Measurements from ENCODE around the gene PRSS16.
"Not testable (repeated sequence)": the region's sequence is repeated elsewhere in the genome, so short reads cannot be mapped to it uniquely, and the experiment has no call there.

Gene PRSS16

DNA sequence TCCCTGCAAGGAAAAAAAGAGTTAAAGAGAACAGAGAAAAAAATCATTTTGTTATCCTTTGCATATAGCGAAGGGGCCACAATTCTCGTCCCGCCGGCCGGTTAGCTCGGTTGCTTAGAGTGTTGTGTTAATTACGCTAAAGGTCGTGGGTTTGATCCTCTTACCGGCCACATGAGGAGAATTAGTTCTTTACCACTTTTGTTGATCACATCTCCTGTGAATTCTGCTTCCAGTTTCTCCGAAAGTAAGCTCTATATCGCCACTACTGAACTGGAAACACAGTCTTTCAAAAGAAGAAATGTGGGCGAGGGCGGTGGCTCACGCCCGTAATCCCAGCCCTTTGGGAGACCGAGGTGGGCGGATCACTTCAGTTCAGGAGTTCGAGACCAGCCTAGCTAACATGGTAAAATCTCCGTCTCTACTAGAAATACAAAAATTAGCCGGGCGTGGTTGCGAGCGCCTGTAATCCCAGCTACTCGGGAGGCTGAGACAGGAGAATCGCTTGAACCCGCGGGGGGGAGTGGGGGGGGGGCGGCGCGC, 13.4 kb downstream of the PRSS16 start:
- TF ChIP-seq GATA1 (IDR thresholded peaks at IDR 0.05; ENCODE audit: low read depth, low read length), result no peak
- TF ChIP-seq POLR2A (IDR thresholded peaks at IDR 0.05; ENCODE audit: low read length), result no peak
- DNase-seq, result peak in 1 of 2 experiments; percentile 6

DNA sequence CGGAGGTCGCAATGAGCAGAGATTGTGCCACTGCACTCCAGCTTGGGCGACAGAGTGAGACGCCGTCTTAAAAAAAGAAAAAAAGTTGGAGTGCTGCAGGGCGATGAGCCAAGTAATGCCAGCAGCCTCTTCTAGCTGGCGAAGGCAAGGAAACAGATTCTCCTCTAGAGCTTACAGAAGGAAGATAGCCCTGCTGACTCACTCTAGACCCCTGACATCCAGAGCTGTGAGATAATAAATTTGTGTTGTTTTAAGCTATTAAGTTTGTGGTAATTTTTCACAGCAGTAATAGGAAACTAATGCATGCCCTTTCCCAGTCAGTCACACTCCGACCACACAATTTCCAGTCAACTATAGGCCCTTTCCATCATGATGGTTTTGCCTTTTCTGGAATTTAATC, 16.4 kb downstream of the PRSS16 start:
- DNase-seq, result no peak
- TF ChIP-seq POLR2A (IDR thresholded peaks at IDR 0.05; ENCODE audit: low read length) (no peak), GATA1 (IDR thresholded peaks at IDR 0.05; ENCODE audit: low read depth, low read length) (no peak)

DNA sequence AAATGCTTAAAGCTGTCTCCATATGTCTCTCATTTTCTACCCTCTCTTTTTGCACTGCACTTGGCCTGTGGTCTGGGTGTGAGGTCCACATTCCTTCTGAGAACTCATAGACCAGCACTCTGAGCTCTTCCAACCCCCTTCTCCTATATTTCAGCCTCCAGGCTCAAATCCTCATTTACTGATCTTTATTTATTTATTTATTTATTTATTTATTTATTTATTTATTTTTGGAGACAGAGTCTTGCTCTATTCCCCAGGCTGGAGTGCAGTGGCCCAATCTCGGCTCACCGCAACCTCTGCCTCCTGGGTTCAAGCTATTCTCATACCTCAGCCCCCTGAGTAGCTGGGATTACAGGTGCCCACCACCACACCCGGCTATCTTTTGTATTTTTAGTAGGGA, 19.5 kb downstream of the PRSS16 start:
- not testable (repeated sequence) for DNase-seq

DNA sequence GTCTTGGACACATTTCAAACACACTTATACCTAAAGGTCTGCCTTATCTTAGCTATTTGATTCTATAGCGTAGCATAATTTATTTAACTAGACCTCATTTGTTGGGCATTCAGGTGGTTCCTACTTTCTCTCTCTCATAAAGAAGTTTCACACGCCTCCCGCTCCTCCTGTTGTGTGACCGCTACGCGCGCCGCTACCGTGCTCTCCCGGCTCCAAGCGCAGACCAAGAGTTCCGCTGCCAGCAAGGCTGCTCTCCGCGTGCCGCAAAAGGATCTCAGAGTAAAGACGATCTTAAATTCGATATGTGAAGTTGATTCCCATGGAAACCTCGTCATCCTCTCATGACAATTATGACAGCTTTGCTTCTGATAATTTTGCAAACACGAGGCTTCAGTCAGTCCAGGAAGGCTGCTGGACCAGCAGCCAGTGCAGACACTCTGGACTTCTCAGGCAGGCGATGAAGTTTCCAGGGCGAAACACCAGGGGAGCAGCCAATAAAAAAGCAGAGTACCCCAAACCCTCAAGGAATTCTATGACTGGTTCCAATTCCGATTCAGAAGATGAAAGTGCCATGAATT, 20.4 kb downstream of the PRSS16 start:
- TF ChIP-seq POLR2A (IDR thresholded peaks at IDR 0.05; ENCODE audit: low read length) (no peak), GATA1 (IDR thresholded peaks at IDR 0.05; ENCODE audit: low read depth, low read length) (no peak)
- DNase-seq, result peak in 1 of 2 experiments; percentile 5

DNA sequence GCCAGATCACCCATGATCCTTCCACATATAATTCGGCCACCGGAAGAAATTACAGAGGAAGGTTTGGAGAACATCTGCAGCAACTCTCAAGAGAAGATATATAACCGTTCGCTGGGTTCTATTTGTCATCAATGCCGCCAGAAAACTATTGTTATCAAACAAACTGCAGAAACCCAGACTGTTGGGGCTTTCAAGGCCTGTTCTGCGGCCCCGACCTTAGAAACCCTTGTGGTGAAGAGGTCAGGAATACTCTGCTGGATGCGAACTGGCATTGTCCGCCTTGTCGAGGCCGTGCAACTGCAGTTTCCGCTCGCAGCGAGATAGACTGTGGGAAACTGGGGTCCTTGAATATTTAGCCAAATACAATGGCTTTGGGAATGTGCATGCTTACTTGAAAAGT, 21.3 kb downstream of the PRSS16 start:
- DNase-seq, result no peak
- TF ChIP-seq GATA1 (IDR thresholded peaks at IDR 0.05; ENCODE audit: low read depth, low read length) (no peak), POLR2A (IDR thresholded peaks at IDR 0.05; ENCODE audit: low read length) (no peak)

DNA sequence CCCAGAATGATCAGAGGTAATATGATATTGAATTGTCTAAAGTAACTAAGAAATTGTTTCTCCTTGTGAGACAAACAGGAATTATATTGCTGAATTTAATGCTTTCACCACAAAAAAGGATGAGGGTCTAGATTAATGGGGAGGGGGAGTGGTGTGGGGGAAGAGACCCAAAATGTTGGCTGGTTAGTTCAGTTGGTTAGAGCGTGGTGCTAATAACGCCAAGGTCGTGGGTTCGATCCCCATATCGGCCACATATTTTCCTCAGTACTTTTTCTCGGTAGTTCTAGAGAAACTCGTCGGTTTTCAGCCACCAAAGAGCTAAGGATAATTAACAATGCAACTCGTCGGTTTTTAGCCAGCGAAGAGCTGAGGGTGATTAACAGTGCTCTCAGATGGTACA, 26.3 kb downstream of the PRSS16 start:
- no peak for TF ChIP-seq GATA1 (IDR thresholded peaks at IDR 0.05; ENCODE audit: low read depth, low read length)
- no peak for TF ChIP-seq POLR2A (IDR thresholded peaks at IDR 0.05; ENCODE audit: low read length)
- DNase-seq, result no peak

DNA sequence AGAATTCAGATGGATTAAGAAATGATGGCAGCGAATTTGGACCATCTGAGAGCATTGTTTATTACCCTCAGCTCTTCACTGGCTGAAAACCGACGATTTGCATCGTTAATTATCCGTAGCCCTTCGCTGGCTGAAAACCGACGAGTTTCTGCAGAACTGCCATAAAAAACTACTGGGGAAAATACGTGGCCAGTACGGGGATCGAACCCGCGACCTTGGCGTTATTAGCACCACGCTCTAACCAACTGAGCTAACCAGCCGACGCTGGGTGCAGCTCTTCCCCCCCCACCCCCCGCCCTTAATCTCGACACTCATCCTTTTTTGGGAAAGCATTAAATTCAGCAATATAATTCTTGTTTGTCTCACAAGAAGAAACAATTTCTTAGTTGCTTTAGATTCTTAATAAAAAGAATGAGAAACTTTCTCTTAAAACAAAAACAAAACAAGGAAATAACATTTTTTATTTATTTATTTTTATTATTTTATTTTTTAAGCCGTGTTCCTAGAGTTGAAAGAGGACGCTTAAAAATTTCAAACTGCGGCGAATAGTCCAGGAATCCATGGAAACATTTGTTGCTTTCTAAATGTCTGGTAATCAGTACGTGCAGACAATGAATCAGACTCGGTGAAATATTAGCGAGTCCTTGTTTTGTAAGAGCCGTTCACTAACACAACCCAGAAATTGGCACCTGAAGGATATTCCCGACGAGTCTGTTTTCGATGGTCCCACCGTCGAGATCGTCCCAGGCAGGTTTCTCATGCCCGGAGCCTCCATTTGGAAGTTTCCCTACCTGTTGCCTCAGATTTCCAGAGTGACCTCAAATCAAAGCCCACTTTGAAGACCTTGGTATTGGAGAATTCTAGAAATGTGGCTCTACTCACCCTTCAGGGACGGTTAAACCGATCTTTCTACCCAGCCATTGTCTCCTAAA, 27.8 kb downstream of the PRSS16 start:
- peak; percentile 46 to 57 for DNase-seq
- TF ChIP-seq POLR2A (IDR thresholded peaks at IDR 0.05; ENCODE audit: low read length), result no peak
- no peak for TF ChIP-seq GATA1 (IDR thresholded peaks at IDR 0.05; ENCODE audit: low read depth, low read length)

DNA sequence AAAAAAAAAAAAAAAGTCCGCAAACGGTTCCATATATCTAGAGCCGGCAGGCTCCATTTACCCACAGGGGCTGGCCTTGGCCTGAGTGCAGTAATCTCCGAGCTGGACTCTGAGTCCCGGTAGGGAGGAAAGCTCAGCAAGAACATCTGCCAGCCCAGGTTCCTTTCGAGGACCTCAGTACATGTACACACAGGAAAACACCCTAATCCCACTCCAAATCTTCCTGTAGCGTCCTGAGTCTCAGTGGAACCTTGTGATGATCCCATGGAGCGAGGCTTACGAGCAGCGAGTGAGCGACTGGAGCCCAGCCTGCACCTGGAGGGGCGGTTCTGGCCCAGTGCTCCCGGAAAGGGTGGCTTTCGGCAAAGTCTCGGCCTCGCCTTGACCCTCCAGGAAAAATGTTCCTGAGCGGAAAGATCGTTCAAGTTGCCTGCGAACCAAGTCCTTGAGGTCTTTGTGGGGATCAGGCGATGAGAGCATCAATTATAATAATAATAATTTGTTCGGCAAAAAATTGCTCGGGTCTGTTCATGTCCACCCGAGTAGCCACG, 32.1 kb downstream of the PRSS16 start:
- TF ChIP-seq GATA1 (IDR thresholded peaks at IDR 0.05; ENCODE audit: low read depth, low read length) (no peak), POLR2A (IDR thresholded peaks at IDR 0.05; ENCODE audit: low read length) (no peak)
- DNase-seq, result no peak

DNA sequence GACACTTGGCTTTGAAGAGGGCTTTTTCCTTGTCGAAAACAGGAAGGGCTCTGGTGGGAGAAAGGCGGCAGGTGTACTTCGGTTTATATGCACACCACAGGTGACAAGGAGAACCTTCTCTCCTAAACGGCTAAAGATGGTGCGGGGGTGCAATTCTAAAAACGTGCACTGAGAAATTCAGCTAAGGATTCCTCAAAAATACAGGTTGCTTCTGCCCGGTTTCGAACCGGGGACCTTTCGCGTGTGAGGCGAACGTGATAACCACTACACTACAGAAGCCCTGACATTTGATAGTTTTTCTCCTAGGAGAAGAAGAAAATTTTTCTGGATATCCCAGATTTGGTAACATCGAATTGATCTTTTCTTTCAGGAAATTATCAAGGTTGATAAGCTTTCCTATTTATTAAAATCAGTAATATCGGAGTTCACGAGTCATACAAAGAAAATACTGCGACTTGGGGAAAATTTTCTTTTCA, 32.6 kb downstream of the PRSS16 start:
- TF ChIP-seq POLR2A (IDR thresholded peaks at IDR 0.05; ENCODE audit: low read length) (no peak), GATA1 (IDR thresholded peaks at IDR 0.05; ENCODE audit: low read depth, low read length) (no peak)
- peak; percentile 63 to 71 for DNase-seq

DNA sequence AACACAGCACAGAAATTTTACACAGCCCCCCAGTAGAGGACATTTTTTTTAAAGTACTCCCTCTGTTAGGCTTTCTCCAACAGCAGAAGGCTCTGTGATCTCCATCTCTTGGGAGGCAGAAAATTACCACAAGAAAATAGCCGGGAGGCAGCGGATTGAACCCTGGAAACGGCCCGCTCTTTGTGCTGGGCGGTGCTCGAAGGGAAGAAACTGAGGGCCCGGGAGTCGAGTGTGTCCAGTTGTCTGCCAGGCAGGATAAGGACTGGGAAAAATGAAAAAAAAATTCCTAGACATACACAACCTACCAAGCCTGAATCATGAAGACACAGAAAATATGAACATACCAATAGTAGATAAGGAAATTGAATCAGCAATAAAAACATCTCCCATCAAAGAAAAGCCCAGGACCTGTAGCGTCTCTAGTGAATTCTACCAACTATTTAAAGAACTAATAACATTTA, 33.1 kb downstream of the PRSS16 start:
- TF ChIP-seq GATA1 (IDR thresholded peaks at IDR 0.05; ENCODE audit: low read depth, low read length) (no peak), POLR2A (IDR thresholded peaks at IDR 0.05; ENCODE audit: low read length) (no peak)
- DNase-seq, result no peak

DNA sequence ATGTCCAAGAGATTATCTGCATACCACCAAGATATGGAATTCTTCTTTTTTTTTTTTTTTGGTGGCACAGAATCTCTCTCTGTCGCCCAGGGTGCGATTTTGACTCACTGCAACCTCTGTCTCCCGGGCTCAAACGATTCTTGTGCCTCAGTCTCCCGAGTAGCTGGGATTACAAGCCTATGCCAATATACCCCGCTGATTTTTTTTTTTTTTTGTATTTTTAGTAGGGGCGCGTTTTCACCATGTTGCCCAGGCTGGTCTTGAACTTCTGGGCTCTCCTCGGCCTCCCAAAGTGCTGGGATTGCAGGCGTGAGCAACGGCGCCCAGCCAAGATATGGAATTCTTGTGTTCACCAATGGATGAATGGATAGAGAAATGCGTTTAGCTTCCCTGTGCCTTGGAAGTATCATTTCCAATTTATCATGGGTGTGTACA, 33.6 kb downstream of the PRSS16 start:
- no peak for DNase-seq
- TF ChIP-seq GATA1 (IDR thresholded peaks at IDR 0.05; ENCODE audit: low read depth, low read length), result no peak
- TF ChIP-seq POLR2A (IDR thresholded peaks at IDR 0.05; ENCODE audit: low read length), result no peak

DNA sequence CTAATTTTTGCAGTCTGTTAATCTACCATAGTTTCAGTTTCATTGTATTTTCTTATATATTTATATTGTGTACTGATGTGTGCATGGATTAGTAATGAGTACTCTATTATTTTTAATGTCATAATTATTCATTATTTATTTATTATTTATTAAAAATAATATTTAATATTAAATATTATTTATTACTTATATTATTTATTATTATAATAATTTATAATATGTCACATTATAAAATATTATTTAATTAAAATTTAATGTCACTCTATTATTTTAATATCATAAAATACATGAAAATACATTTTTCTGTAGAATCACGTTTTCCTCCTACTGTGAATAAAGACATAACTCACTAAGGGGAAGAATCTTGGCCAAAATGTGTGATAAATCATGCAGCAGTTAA, 34.1 kb downstream of the PRSS16 start:
- DNase-seq, result no peak

DNA sequence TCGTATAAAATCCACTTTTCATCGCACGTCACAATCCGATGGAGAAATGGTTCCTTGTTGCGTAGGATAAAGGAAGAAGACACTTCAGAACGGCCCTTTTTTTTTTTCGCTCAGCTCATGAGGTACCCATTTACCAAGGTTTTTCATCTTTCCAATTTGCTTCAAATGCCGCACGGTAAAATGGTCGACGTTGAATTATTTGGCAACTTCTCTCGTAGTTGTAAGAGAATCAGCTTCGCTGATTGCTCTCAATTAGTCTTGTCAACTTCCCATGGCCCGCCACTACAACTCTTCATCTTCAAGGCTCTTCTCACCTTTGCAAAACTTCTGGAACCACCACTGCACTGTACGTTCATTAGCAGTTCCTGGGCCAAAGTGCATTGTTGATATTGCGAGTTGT, 35.8 kb downstream of the PRSS16 start:
- no peak for TF ChIP-seq GATA1 (IDR thresholded peaks at IDR 0.05; ENCODE audit: low read depth, low read length)
- TF ChIP-seq POLR2A (IDR thresholded peaks at IDR 0.05; ENCODE audit: low read length), result no peak
- no peak for DNase-seq

More for the DNA sequence above, 34.1 kb downstream of the PRSS16 start:
- no peak for TF ChIP-seq POLR2A (IDR thresholded peaks at IDR 0.05; ENCODE audit: low read length)
- TF ChIP-seq GATA1 (IDR thresholded peaks at IDR 0.05; ENCODE audit: low read depth, low read length), result no peak

DNA sequence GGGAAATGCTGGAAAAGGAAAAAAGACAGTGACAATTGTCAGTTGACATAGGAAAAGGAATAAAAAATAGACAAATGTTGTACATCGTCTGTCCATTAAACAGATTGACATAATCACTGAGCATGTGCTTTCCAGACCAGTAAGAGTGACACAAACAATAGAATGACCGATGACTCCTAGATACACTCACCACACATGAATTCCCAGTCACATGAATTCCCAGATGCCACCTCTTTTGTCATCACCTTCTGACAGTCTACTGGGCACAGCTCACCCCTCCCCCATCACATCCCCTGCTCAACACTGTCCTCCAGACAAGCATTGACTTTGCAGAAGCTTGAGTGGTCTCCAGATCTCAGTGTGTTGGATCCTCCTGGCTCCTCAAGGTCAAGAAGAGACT, 38.6 kb downstream of the PRSS16 start:
- TF ChIP-seq POLR2A (IDR thresholded peaks at IDR 0.05; ENCODE audit: low read length) (no peak), GATA1 (IDR thresholded peaks at IDR 0.05; ENCODE audit: low read depth, low read length) (no peak)
- DNase-seq, result no peak
